Hematopoietic multipotent progenitor cell treated with erythropoietin and hydrocortisone succinate and interleukin-3 and kit ligand, for 15 days (in vitro differentiated cells): ENCODE results near the gene MRPL12.

Experiments used
- DNase-seq: peaks from one replicate; pipeline ENCODE4 v3.0.0-alpha.2; 2015; ENCODE audit warnings: low spot score

Gene MRPL12

GRCh38 chr17:81740395-81740961 is 37.3 kb downstream of the MRPL12 start:
- no peak for DNase-seq

GRCh38 chr17:81741049-81741593 is 38.0 kb downstream of the MRPL12 start:
- DNase-seq, result no peak

- no peak for DNase-seq
Observed at GRCh38 chr17:81741594-81742452, 38.7 kb downstream of the MRPL12 start.
